ENCODE measurements around the gene SMURF1.

DNA sequence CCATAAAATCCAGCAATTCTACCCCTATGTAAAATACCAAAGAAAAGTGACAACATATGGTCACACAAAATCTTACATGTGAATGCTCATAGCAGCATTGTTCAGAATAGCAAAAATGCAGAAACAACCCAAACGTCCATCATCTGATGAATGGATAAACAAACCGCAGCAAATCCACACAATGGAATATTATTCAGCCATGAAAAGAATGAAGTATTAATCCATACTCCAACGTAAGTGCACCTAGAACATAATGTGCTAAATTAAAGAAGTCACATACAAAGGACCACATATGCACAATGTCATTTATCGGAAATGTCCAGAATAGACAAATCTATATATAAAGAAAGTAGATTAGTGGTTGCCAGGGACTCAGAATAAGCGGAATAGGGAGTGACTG is 57.4 kb downstream of the SMURF1 start:
- TF ChIP-seq POLR2A (IDR thresholded peaks at IDR 0.05) (no peak), CTCF (IDR thresholded peaks at IDR 0.05) (no peak)

Measured in body of pancreas (tissue), 4 donors.